Frontal cortex (tissue), 1 donor: ENCODE measurements around the gene PURB. TPM values are rescaled to one million over a fixed set of nuclear protein-coding genes. Genes with fewer than 3 reads are reported as not detected.

Experiments
- total RNA-seq: library from RNA; depleted of rRNA; stranded (reverse); fragments of >200 nt; gene quantifications from one replicate; pipeline ENCODE4 v1.2.3, GENCODE V29; 2014

Gene PURB
- total RNA-seq, 1 donor from 2014 or later: 36.7 TPM

Other genes starting within 250 kb of the PURB start
- 9.8 TPM for gene ZMIZ2, start 136.7 kb downstream of the PURB start, total RNA-seq
- 518 TPM for gene PPIA, start 88.8 kb downstream of the PURB start, total RNA-seq
- gene H2AZ2, start 37.4 kb downstream of the PURB start, total RNA-seq: 227 TPM
- gene MYO1G, start 93.5 kb upstream of the PURB start, total RNA-seq: 0.41 TPM
- gene CCM2, start 114.7 kb upstream of the PURB start, total RNA-seq: 22.4 TPM
- gene NACAD, start 203.4 kb upstream of the PURB start, total RNA-seq: 4.9 TPM
- gene TBRG4, start 226.2 kb upstream of the PURB start, total RNA-seq: 60.7 TPM